HepG2 (cell line): Measurements from ENCODE around the gene PAQR7. TPM values are rescaled to one million over a fixed set of nuclear protein-coding genes. Genes with fewer than 3 reads are reported as not detected.

ENCODE experiments used
- ATAC-seq: fragments of 200-7000 bp; cut with Tn5 transposase; 3 replicates; pipeline ENCODE4 v1.9.1; 2020; ENCODE audit warnings: mild to moderate bottlenecking, moderate library complexity
- BruUV-seq: library from RNA; stranded (reverse); fragments of 400-500 nt; replicated peaks from 2 replicates; lab custom pipeline; 2021; lab: Mats Ljungman, UMichigan
- CTCF ChIA-PET: fragments of 300-600 bp; formaldehyde crosslinking; extraction: SDS; loops from one replicate; lab custom pipeline; 2021; ENCODE audit warnings: low total read pairs, inconsistent platforms, low intra/inter-chr PET ratio; lab: Yijun Ruan, JAX
- POLR2A ChIA-PET: fragments of 350-600 bp; sonication (Branson Sonifier 250); formaldehyde crosslinking; loops from one replicate; lab custom pipeline; 2020; ENCODE audit warnings: antibody characterized with exemption, inconsistent platforms; lab: Yijun Ruan, JAX
- DNase-seq: peaks from one replicate; pipeline ENCODE4 v3.0.0-alpha.2; 2015; ENCODE audit warnings: low spot score
- FAIRE-seq: peaks from 3 replicates; lab custom pipeline; 2011; peaks lifted over from hg19 to GRCh38; lab: Jason Lieb, UNC
- H2AFZ ChIP-seq: one replicate; pipeline ENCODE4 v1.6.1; 2011; ENCODE audit warnings: low read length, inconsistent platforms
- H3K27ac ChIP-seq: fragments of 300-600 bp; 3 replicates; pipeline ENCODE4 v1.8.0; 2011; ENCODE audit warnings: mixed run types, mild to moderate bottlenecking, mixed read lengths, low read length, inconsistent platforms; ENCODE audit not compliant: insufficient read depth; ENCODE audit errors: extremely low read length
- H3K27me3 ChIP-seq, 2 experiments: fragments of 200-600 bp in 1 of 2; 2 replicates in 1 of 2; 3 replicates in 1 of 2; pipeline versions ENCODE4 v1.6.0 to v1.8.0; 2011; ENCODE audit warnings: low read length in 2 of 2, mild to moderate bottlenecking in 2 of 2, moderate library complexity in 2 of 2, inconsistent platforms in 1 of 2; ENCODE audit not compliant: insufficient read depth in 2 of 2, control insufficient read depth in 1 of 2
- H3K36me3 ChIP-seq, 2 experiments: fragments of 200-600 bp in 1 of 2; replicated peaks in 1 of 2; 2 replicates in 1 of 2; 3 replicates in 1 of 2; pipeline versions ENCODE4 v1.5.1 to v1.8.0; 2011; ENCODE audit warnings: low read length in 2 of 2, inconsistent platforms in 1 of 2; ENCODE audit not compliant: insufficient read depth in 2 of 2, control insufficient read depth in 1 of 2
- H3K4me1 ChIP-seq: 2 replicates; pipeline ENCODE4 v1.5.1; 2012; ENCODE audit warnings: low read length, inconsistent platforms; ENCODE audit not compliant: insufficient read depth
- H3K4me2 ChIP-seq: 2 replicates; pipeline ENCODE4 v1.6.0; 2011; ENCODE audit warnings: low read depth, low read length, inconsistent platforms
- H3K4me3 ChIP-seq, 3 experiments: fragments of 200-600 bp in 1 of 3; sonication (generic), shearing (Covaris generic) in 1 of 3; replicated peaks in 1 of 3; 2 replicates each; pipeline ENCODE4 v1.5.1; 2011 to 2016; ENCODE audit warnings: low read length in 3 of 3, inconsistent platforms in 2 of 3, low read depth in 2 of 3, mild to moderate bottlenecking in 2 of 3, control low read depth in 1 of 3, mixed read lengths in 1 of 3; ENCODE audit not compliant: insufficient read depth in 1 of 3
- H3K79me2 ChIP-seq: one replicate; pipeline ENCODE4 v1.6.1; 2011; ENCODE audit warnings: low read length, inconsistent platforms; ENCODE audit not compliant: insufficient read depth
- H3K9ac ChIP-seq: 2 replicates; pipeline ENCODE4 v1.6.0; 2011; ENCODE audit warnings: mild to moderate bottlenecking, low read depth, low read length, inconsistent platforms; ENCODE audit not compliant: insufficient read depth
- H3K9me3 ChIP-seq: 2 replicates; pipeline ENCODE4 v1.5.1; 2012; ENCODE audit warnings: mild to moderate bottlenecking, low read length
- H4K20me1 ChIP-seq: 2 replicates; pipeline ENCODE4 v1.6.0; 2011; ENCODE audit warnings: inconsistent platforms, mild to moderate bottlenecking, low read length, moderate library complexity; ENCODE audit not compliant: insufficient read depth
- EZH2 ChIP-seq: conservative IDR thresholded peaks from 2 replicates; pipeline ENCODE4 v1.6.1; 2012; ENCODE audit warnings: mild to moderate bottlenecking, low read depth, low read length, moderate library complexity
- GATA4 ChIP-seq: sonication (generic); IDR thresholded peaks from 2 replicates; pipeline ENCODE4 v1.6.1; 2016; ENCODE audit warnings: antibody characterized with exemption, low read depth, borderline replicate concordance
- GPN1 ChIP-seq: sonication (generic); formaldehyde crosslinking; IDR thresholded peaks from 2 replicates; pipeline ENCODE4 v1.5.1; 2020; ENCODE audit warnings: missing genetic modification reagents, borderline replicate concordance
- KDM5B ChIP-seq: sonication (generic); formaldehyde crosslinking; IDR thresholded peaks from 2 replicates; pipeline ENCODE4 v1.4.0; 2020; ENCODE audit warnings: missing genetic modification reagents, mild to moderate bottlenecking, borderline replicate concordance
- KLF13 ChIP-seq: sonication (generic); formaldehyde crosslinking; IDR thresholded peaks from 2 replicates; pipeline ENCODE4 v1.4.0; 2020; ENCODE audit warnings: mild to moderate bottlenecking, missing genetic modification reagents
- MED1 ChIP-seq: sonication (generic); formaldehyde crosslinking; IDR thresholded peaks from 2 replicates; pipeline ENCODE4 v1.4.0; 2020; ENCODE audit warnings: missing genetic modification reagents
- NCOA5 ChIP-seq: sonication (generic); formaldehyde crosslinking; IDR thresholded peaks from 2 replicates; pipeline ENCODE4 v1.4.0; 2020; ENCODE audit warnings: missing genetic modification reagents
- NFATC3 ChIP-seq: sonication (generic); formaldehyde crosslinking; IDR thresholded peaks from 2 replicates; pipeline ENCODE4 v1.5.1; 2020; ENCODE audit warnings: mild to moderate bottlenecking, missing genetic modification reagents
- NFRKB ChIP-seq: fragments of 450-650 bp; IDR thresholded peaks from 2 replicates; pipeline ENCODE4 v1.6.1; 2017
- SYNCRIP ChIP-seq: fragments of 200-400 bp; formaldehyde crosslinking; IDR thresholded peaks from 2 replicates; pipeline ENCODE4 v1.6.1; 2018; ENCODE audit warnings: mild to moderate bottlenecking, low read depth, low read length; ENCODE audit not compliant: insufficient read depth
- TOE1 ChIP-seq: sonication (generic); formaldehyde crosslinking; IDR thresholded peaks from 2 replicates; pipeline ENCODE4 v1.4.0; 2020; ENCODE audit warnings: mild to moderate bottlenecking, missing genetic modification reagents
- YEATS2 ChIP-seq: sonication (generic); formaldehyde crosslinking; IDR thresholded peaks from 2 replicates; pipeline ENCODE4 v1.4.0; 2020; ENCODE audit warnings: missing genetic modification reagents, borderline replicate concordance
- ZBTB21 ChIP-seq: sonication (generic); formaldehyde crosslinking; IDR thresholded peaks from 2 replicates; pipeline ENCODE4 v1.4.0; 2020; ENCODE audit warnings: missing genetic modification reagents
- ZNF251 ChIP-seq: sonication (generic); formaldehyde crosslinking; IDR thresholded peaks from 2 replicates; pipeline ENCODE4 v1.9.0; 2021; ENCODE audit warnings: mild to moderate bottlenecking, missing genetic modification reagents
- ZNF616 ChIP-seq: sonication (generic); formaldehyde crosslinking; IDR thresholded peaks from 2 replicates; pipeline ENCODE4 v1.5.0; 2020; ENCODE audit warnings: low read depth, mild to moderate bottlenecking, missing genetic modification reagents
- ZNF737 ChIP-seq: sonication (generic); formaldehyde crosslinking; IDR thresholded peaks from 2 replicates; pipeline ENCODE4 v1.5.0; 2020; ENCODE audit warnings: missing genetic modification reagents, mild to moderate bottlenecking, borderline replicate concordance
- ZNF788 ChIP-seq: sonication (generic); formaldehyde crosslinking; IDR thresholded peaks from 2 replicates; pipeline ENCODE4 v1.5.0; 2020; ENCODE audit warnings: mild to moderate bottlenecking, missing genetic modification reagents, borderline replicate concordance
- ZSCAN12 ChIP-seq: sonication (generic); formaldehyde crosslinking; IDR thresholded peaks from 2 replicates; pipeline ENCODE4 v1.9.0; 2021; ENCODE audit warnings: mild to moderate bottlenecking, missing genetic modification reagents
- WGBS: methylation state at CpG from one replicate; pipeline ENCODE4 v1.1.6; 2017; ENCODE audit warnings: low lambda C conversion rate; 5-methylcytosine and 5-hydroxymethylcytosine counted together
- in situ Hi-C: cut with HindIII; loops from 2 replicates; pipeline ENCODE4 v1.10.0; 2017; ENCODE audit warnings: low pct_unique_long_range_greater_than_20kb; ENCODE audit not compliant: extremely low pct_ligation_motif_present
- intact Hi-C: fragments of 100-400 bp; cut with micrococcal nuclease; formaldehyde crosslinking; loops from one replicate; pipeline ENCODE4 v1.10.0; 2022; ENCODE audit not compliant: unreplicated experiment
- polyA plus RNA-seq, 8 experiments: library from polyadenylated mRNA; depleted of rRNA in 3 of 8; stranded (reverse) in 7 of 8; unstranded in 1 of 8; fragments of >200 nt; fragmentation: Illumina TruSeq in 4 of 8; extraction: Trizol in 4 of 8; gene quantifications; 2 replicates each; pipeline versions ENCODE4 v1.2.1 to v1.2.3, GENCODE V29; 2011 to 2016; ENCODE audit warnings: low read depth in 4 of 8, missing spikeins in 1 of 8, mixed read lengths in 1 of 8; ENCODE audit not compliant: insufficient read depth in 1 of 8
- total RNA-seq, 5 experiments: library from RNA; depleted of rRNA; stranded (reverse); fragments of >200 nt; fragmentation: Illumina TruSeq; extraction: Trizol; gene quantifications; 2 replicates each; pipeline ENCODE4 v1.2.3, GENCODE V29; 2016; ENCODE audit warnings: low read depth in 1 of 5
- TF ChIP-seq, protein P1 (sequence below): sonication (generic); formaldehyde crosslinking; IDR thresholded peaks from 2 replicates; pipeline ENCODE4 v1.5.1; 2020; ENCODE audit warnings: mild to moderate bottlenecking, missing genetic modification reagents, moderate library complexity
- TF ChIP-seq, protein P2 (sequence below): sonication (generic); formaldehyde crosslinking; IDR thresholded peaks from 2 replicates; pipeline ENCODE4 v1.5.0; 2020; ENCODE audit warnings: missing genetic modification reagents

Gene PAQR7
- total and polyA plus RNA-seq, 2 of the 13 experiments (the other 11 are each of a cell fraction or from before 2014, with no cell fraction given): 13.2 to 16.6 TPM

- WGBS: 93% methylated on average over 18 of the region's 24 CpGs
- no peaks in the 10 kb centered on the region for H3K9me3 ChIP-seq
- H3K9ac ChIP-seq: no peak overlapping the region
- POLR2A ChIA-PET: no interaction called here
- intact Hi-C loops (no loop called here), in situ Hi-C loops (loop anchor here (25.0 kb wide), 1 partner anchor 203 kb away; the partner anchor contains the start of gene MAN1C1)
- FAIRE-seq (no peak), DNase-seq (no peak), ATAC-seq (no peak)
- H3K4me2 ChIP-seq: no peak overlapping the region
- TF ChIP-seq ZSCAN12 (CRISPR knock-in tag): no peak
- TF ChIP-seq, protein P1, sequence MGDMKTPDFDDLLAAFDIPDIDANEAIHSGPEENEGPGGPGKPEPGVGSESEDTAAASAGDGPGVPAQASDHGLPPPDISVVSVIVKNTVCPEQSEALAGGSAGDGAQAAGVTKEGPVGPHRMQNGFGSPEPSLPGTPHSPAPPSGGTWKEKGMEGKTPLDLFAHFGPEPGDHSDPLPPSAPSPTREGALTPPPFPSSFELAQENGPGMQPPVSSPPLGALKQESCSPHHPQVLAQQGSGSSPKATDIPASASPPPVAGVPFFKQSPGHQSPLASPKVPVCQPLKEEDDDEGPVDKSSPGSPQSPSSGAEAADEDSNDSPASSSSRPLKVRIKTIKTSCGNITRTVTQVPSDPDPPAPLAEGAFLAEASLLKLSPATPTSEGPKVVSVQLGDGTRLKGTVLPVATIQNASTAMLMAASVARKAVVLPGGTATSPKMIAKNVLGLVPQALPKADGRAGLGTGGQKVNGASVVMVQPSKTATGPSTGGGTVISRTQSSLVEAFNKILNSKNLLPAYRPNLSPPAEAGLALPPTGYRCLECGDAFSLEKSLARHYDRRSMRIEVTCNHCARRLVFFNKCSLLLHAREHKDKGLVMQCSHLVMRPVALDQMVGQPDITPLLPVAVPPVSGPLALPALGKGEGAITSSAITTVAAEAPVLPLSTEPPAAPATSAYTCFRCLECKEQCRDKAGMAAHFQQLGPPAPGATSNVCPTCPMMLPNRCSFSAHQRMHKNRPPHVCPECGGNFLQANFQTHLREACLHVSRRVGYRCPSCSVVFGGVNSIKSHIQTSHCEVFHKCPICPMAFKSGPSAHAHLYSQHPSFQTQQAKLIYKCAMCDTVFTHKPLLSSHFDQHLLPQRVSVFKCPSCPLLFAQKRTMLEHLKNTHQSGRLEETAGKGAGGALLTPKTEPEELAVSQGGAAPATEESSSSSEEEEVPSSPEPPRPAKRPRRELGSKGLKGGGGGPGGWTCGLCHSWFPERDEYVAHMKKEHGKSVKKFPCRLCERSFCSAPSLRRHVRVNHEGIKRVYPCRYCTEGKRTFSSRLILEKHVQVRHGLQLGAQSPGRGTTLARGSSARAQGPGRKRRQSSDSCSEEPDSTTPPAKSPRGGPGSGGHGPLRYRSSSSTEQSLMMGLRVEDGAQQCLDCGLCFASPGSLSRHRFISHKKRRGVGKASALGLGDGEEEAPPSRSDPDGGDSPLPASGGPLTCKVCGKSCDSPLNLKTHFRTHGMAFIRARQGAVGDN (CRISPR knock-in tag): no peak
- TF ChIP-seq KDM5B (CRISPR knock-in tag): no peak
- TF ChIP-seq GPN1: no peak
- no peak for TF ChIP-seq ZNF788 (CRISPR knock-in tag)
- no peak for TF ChIP-seq NCOA5 (CRISPR knock-in tag)
- no peak for TF ChIP-seq NFRKB
- no peak for TF ChIP-seq ZNF251 (CRISPR knock-in tag)
- no peak for TF ChIP-seq KLF13 (CRISPR knock-in tag)
- no peak for TF ChIP-seq GATA4
- no peak for TF ChIP-seq YEATS2
- no peak for TF ChIP-seq SYNCRIP
- no peak for TF ChIP-seq NFATC3
- TF ChIP-seq MED1 (CRISPR knock-in tag): no peak
- TF ChIP-seq, protein P2, sequence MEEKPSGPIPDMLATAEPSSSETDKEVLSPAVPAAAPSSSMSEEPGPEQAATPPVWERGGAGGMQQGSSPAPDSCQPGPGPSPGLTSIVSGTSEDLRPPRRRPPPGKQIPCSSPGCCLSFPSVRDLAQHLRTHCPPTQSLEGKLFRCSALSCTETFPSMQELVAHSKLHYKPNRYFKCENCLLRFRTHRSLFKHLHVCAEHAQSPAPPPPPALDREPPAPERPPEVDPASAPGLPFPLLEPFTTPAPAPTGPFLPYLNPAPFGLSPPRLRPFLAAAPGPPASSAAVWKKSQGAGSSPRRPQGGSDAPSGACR: no peak
- TF ChIP-seq EZH2: no peak
- TF ChIP-seq ZBTB21 (CRISPR knock-in tag): no peak
- no peak for TF ChIP-seq ZNF616 (CRISPR knock-in tag)
- TF ChIP-seq ZNF737: no peak
- TF ChIP-seq TOE1: no peak
- H3K27ac ChIP-seq: no peak overlapping the region
- H2AFZ ChIP-seq: no peak overlapping the region
- H3K4me3 ChIP-seq: no peak overlapping the region
- H3K4me1 ChIP-seq: peaks cover 13% of the 10 kb centered on the region
- no TSS peak for BruUV-seq
- CTCF ChIA-PET: no interaction called here
- H4K20me1 ChIP-seq: no peaks in the 10 kb centered on the region
- H3K36me3 ChIP-seq: no peaks in the 10 kb centered on the region
- H3K79me2 ChIP-seq: peaks cover 3% of the 10 kb centered on the region
- no peaks in the 10 kb centered on the region; a peak in 1 of 5 replicates for H3K27me3 ChIP-seq
These were observed 60.0 kb downstream of the PAQR7 start for GRCh38 chr1:25815208-25816111.
